GM19324 (cell line): ENCODE results near the gene HSPA4.
"Not testable (repeated sequence)": the region's sequence is repeated elsewhere in the genome, so short reads cannot be mapped to it uniquely, and the experiment has no call there.

Experiments used
- ATAC-seq: cut with Tn5 transposase; IDR thresholded peaks from one replicate; pipeline ENCODE4 v1.9.1; 2021; ENCODE audit warnings: mild to moderate bottlenecking, moderate library complexity; ENCODE audit not compliant: unreplicated experiment, low FRiP score

The HSPA4 gene

GRCh38 chr5:133085171-133085570, 33.4 kb downstream of the HSPA4 start:
- ATAC-seq: not testable (repeated sequence)

- no peak for ATAC-seq
Observed at GRCh38 chr5:133086366-133086875, 34.6 kb downstream of the HSPA4 start.

GRCh38 chr5:133088064-133088463, 36.3 kb downstream of the HSPA4 start:
- no peak for ATAC-seq

- no peak for ATAC-seq
Observed at GRCh38 chr5:133091034-133091433, 39.2 kb downstream of the HSPA4 start.

- ATAC-seq: no peak
Observed at GRCh38 chr5:133106343-133106742, 54.5 kb downstream of the HSPA4 start.

- no peak for ATAC-seq
Observed at GRCh38 chr5:133106761-133107572, 55.2 kb downstream of the HSPA4 start.

GRCh38 chr5:133108481-133108921, 56.7 kb downstream of the HSPA4 start:
- no peak for ATAC-seq

GRCh38 chr5:133109655-133110483, 58.1 kb downstream of the HSPA4 start:
- ATAC-seq: no peak

- ATAC-seq: no peak
Observed at GRCh38 chr5:133110709-133111108, 58.9 kb downstream of the HSPA4 start.

- peak; percentile 51 for ATAC-seq
Observed at GRCh38 chr5:133111299-133111698, 59.5 kb downstream of the HSPA4 start.

- no peak for ATAC-seq
Observed at GRCh38 chr5:133112026-133112660, 60.3 kb downstream of the HSPA4 start.

- no peak for ATAC-seq
Observed at GRCh38 chr5:133113331-133114061, 61.7 kb downstream of the HSPA4 start.

- ATAC-seq: no peak
Observed at GRCh38 chr5:133114166-133114932, 62.5 kb downstream of the HSPA4 start.

- ATAC-seq: no peak
Observed at GRCh38 chr5:133114933-133115310, 63.1 kb downstream of the HSPA4 start.

- no peak for ATAC-seq
Observed at GRCh38 chr5:133116601-133117000, 64.8 kb downstream of the HSPA4 start.

GRCh38 chr5:133117166-133117911, 65.5 kb downstream of the HSPA4 start:
- no peak for ATAC-seq

GRCh38 chr5:133117912-133118445, 66.2 kb downstream of the HSPA4 start:
- no peak for ATAC-seq

GRCh38 chr5:133118741-133119140, 66.9 kb downstream of the HSPA4 start:
- ATAC-seq: no peak
